ENCODE measurements around the gene TLR2. TPM values are rescaled to one million over a fixed set of nuclear protein-coding genes. Genes with fewer than 3 reads are reported as not detected.

The TLR2 gene
- total RNA-seq, 4 donors from 2014 or later: 8.4 to 13.1 (median 10.1) TPM

DNA sequence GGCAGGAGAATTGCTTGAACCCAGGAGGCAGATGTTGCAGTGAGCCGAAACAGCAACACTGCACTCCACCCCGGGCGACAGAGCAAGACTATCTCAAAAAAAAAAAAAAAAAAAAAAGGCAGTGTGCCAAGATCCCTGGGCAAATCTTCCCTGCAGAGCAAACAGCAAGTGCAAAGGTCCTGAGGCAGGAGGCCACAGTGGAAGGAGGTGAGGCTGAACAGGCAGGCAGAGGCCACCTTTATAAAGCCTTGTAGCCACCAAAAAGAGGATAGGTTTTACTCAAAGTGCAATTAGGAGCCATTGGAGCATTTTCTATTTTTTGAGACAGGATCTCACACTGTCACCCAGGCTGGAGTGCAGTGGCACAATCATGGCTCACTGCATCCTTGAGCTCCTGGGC is 45.1 kb upstream of the TLR2 start:
- Histone ChIP-seq H3K9me3 (no peaks in the 10 kb centered on the region), H3K4me3 (no peak overlapping the region), H3K36me3 (peaks cover 16% of the 10 kb centered on the region), H3K27me3 (no peaks in the 10 kb centered on the region), H3K4me1 (no peaks in the 10 kb centered on the region), H3K27ac (no peak overlapping the region)
- TF ChIP-seq POLR2AphosphoS5 (IDR thresholded peaks at IDR 0.05) (no peak), POLR2A (IDR thresholded peaks at IDR 0.05) (no peak), EP300 (IDR thresholded peaks at IDR 0.05) (no peak)
- TF ChIP-seq, protein P1, sequence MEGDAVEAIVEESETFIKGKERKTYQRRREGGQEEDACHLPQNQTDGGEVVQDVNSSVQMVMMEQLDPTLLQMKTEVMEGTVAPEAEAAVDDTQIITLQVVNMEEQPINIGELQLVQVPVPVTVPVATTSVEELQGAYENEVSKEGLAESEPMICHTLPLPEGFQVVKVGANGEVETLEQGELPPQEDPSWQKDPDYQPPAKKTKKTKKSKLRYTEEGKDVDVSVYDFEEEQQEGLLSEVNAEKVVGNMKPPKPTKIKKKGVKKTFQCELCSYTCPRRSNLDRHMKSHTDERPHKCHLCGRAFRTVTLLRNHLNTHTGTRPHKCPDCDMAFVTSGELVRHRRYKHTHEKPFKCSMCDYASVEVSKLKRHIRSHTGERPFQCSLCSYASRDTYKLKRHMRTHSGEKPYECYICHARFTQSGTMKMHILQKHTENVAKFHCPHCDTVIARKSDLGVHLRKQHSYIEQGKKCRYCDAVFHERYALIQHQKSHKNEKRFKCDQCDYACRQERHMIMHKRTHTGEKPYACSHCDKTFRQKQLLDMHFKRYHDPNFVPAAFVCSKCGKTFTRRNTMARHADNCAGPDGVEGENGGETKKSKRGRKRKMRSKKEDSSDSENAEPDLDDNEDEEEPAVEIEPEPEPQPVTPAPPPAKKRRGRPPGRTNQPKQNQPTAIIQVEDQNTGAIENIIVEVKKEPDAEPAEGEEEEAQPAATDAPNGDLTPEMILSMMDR (IDR thresholded peaks at IDR 0.05): no peak
- 92% methylated on average over 3 of the region's 3 CpGs for WGBS
- no peak for DNase-seq (ENCODE audit: low spot score in 2 of 2)

DNA sequence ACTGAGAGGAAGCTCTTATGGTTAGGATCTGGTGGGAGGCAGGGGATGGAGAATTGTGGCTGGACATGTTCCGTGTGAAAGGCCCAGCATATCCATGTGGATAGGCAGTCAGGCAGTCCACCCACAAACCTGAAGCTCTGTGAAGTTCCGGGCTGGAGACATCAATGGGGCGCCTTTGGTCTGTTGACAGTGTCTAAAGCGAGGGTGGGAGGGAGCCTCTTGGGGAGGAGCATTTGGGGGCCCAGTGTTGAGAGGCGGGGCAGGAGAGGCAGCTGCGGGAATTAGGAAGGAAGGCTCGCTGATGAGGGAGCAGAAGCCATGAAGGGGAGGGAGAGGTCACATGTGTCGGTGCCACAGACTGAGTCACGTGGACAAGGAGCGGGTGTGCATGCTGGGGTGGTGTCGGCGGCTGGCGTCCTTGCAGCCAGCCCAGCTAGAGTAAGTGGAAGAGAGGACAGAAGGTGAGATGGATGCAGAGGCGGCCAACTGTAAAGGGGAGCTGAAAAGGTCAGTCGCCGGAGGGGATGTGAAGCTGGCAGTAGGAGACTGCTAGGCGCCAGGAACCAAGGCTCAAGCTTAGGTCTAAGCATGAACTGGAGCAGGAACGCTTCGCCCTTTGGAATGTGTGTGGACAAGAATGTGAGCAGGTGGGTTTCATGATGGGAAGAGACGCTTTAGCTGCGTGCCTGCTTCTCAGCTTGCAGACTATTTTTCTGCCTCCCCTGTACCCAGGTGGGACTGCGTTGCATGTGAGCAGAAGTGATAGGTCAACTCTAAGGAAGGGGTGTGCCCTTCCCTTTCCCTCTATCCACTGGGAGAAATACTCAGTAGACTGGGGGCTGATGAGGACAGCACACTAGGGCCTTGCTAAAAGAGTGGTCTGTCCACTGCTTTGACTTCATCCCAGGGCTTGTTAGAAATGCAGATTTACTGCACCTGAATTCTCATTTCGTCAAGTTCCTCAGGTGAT is 44.0 kb upstream of the TLR2 start:
- DNase-seq (ENCODE audit: low spot score in 2 of 2): no peak
- TF ChIP-seq, protein P1 (IDR thresholded peaks at IDR 0.05): no peak
- TF ChIP-seq POLR2AphosphoS5 (IDR thresholded peaks at IDR 0.05) (no peak), EP300 (IDR thresholded peaks at IDR 0.05) (no peak), POLR2A (IDR thresholded peaks at IDR 0.05) (no peak)
- WGBS: 86% methylated on average over 23 of the region's 23 CpGs
- Histone ChIP-seq H3K27ac (no peak overlapping the region), H3K4me1 (no peaks in the 10 kb centered on the region), H3K27me3 (no peaks in the 10 kb centered on the region), H3K36me3 (peaks cover 9% of the 10 kb centered on the region), H3K9me3 (peaks cover under 1% of the 10 kb centered on the region), H3K4me3 (no peak overlapping the region)

GRCh38 chr4:153641532-153641931 is 42.5 kb upstream of the TLR2 start:
- DNase-seq (ENCODE audit: low spot score in 2 of 2): no peak
- no peak overlapping the region for H3K27ac ChIP-seq
- 84% methylated on average over 7 of the region's 7 CpGs for WGBS
- no peak overlapping the region for H3K4me3 ChIP-seq
- H3K27me3 ChIP-seq: no peaks in the 10 kb centered on the region
- no peak for TF ChIP-seq POLR2A (IDR thresholded peaks at IDR 0.05)
- no peak for TF ChIP-seq POLR2AphosphoS5 (IDR thresholded peaks at IDR 0.05)
- TF ChIP-seq, protein P1 (IDR thresholded peaks at IDR 0.05): no peak
- no peak for TF ChIP-seq EP300 (IDR thresholded peaks at IDR 0.05)
- H3K9me3 ChIP-seq: peaks cover 6% of the 10 kb centered on the region
- peaks cover 2% of the 10 kb centered on the region for H3K36me3 ChIP-seq
- H3K4me1 ChIP-seq: no peaks in the 10 kb centered on the region

GRCh38 chr4:153643406-153644383 is 40.4 kb upstream of the TLR2 start:
- no peaks in the 10 kb centered on the region for H3K27me3 ChIP-seq
- no peak overlapping the region for H3K4me3 ChIP-seq
- no peak for DNase-seq (ENCODE audit: low spot score in 2 of 2)
- peaks cover 6% of the 10 kb centered on the region for H3K9me3 ChIP-seq
- H3K27ac ChIP-seq: no peak overlapping the region
- H3K36me3 ChIP-seq: no peaks in the 10 kb centered on the region
- no peaks in the 10 kb centered on the region for H3K4me1 ChIP-seq
- no peak for TF ChIP-seq POLR2A (IDR thresholded peaks at IDR 0.05)
- WGBS: 83% methylated on average over 9 of the region's 9 CpGs

DNA sequence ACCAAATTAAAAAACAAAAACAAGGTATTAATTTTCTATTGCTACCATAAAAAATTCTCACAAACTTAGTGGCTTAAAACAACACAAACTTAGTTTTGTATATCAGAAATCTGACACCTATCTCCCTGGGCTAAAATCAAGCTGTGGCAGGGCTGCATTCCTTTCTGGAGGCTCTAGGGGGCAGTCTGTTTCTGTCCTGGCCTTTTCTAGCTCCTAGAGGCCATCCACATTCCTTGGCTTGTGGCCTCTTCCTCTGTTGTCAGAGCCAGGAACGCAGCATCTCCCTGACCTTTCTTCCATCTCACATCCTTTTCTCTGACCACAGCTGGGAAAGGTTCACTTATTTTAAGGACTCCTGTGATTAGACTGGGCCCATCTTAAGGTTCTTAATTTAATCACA is 38.9 kb upstream of the TLR2 start:
- Histone ChIP-seq H3K27me3 (no peaks in the 10 kb centered on the region), H3K27ac (no peak overlapping the region), H3K36me3 (no peaks in the 10 kb centered on the region), H3K4me3 (no peak overlapping the region), H3K9me3 (peaks cover 6% of the 10 kb centered on the region), H3K4me1 (no peaks in the 10 kb centered on the region)
- no peak for DNase-seq (ENCODE audit: low spot score in 2 of 2)
- TF ChIP-seq POLR2AphosphoS5 (IDR thresholded peaks at IDR 0.05): no peak
- no peak for TF ChIP-seq EP300 (IDR thresholded peaks at IDR 0.05)
- TF ChIP-seq POLR2A (IDR thresholded peaks at IDR 0.05): no peak
- TF ChIP-seq, protein P1 (IDR thresholded peaks at IDR 0.05): no peak
- WGBS: 84% methylated on average over 1 of the region's 1 CpG

All from suprapubic skin (tissue), 4 donors.